Fibroblast of the aortic adventitia (primary cell): Measurements from ENCODE around the gene WDFY1. TPM values are rescaled to one million over a fixed set of nuclear protein-coding genes. Genes with fewer than 3 reads are reported as not detected.

ENCODE experiments used
- DNase-seq: peaks from one replicate; pipeline ENCODE4 v3.0.0-alpha.2; 2010; ENCODE audit warnings: low read depth
- H3K4me3 ChIP-seq: 2 replicates; pipeline ENCODE4 v1.5.1; 2011; ENCODE audit warnings: low read depth, mild to moderate bottlenecking, control low read depth, low read length, moderate library complexity
- total RNA-seq: library from RNA; depleted of rRNA; stranded (reverse); fragments of >200 nt; gene quantifications from 2 replicates; pipeline ENCODE4 v1.2.3, GENCODE V29; 2012; ENCODE audit warnings: low replicate concordance
- TF ChIP-seq, protein P1 (sequence below): IDR thresholded peaks from 2 replicates; pipeline ENCODE4 v1.5.1; 2011; ENCODE audit warnings: mild to moderate bottlenecking, low read length, control low read depth, inconsistent platforms; ENCODE audit not compliant: insufficient read depth

Gene WDFY1
- total RNA-seq, 1 donor = 95.4 TPM

DNA sequence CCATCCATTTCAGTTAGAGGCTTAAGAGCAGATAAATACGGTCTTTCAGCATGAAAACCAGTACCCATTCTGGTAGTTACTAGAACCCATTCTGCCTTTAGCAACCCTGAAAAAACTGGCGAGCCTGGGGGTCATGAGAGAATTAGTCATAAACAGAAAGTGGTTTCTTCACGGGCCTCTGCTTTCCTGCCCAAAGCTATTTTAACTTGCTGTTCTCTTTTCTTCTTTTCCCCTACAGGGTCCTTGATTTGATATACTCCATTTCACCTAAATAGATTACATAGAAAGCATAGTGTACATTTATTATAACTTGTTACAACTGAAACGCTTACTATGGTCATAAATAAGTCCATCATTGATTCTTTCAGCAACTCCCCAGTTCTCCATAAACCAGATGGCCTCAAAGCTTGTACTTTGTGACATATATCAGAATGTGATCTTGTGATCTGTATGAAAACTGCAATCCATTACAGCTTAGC is 48.3 kb downstream of the WDFY1 start:
- peak; percentile 19 for DNase-seq
- H3K4me3 ChIP-seq = no peak overlapping the region
- TF ChIP-seq, protein P1, sequence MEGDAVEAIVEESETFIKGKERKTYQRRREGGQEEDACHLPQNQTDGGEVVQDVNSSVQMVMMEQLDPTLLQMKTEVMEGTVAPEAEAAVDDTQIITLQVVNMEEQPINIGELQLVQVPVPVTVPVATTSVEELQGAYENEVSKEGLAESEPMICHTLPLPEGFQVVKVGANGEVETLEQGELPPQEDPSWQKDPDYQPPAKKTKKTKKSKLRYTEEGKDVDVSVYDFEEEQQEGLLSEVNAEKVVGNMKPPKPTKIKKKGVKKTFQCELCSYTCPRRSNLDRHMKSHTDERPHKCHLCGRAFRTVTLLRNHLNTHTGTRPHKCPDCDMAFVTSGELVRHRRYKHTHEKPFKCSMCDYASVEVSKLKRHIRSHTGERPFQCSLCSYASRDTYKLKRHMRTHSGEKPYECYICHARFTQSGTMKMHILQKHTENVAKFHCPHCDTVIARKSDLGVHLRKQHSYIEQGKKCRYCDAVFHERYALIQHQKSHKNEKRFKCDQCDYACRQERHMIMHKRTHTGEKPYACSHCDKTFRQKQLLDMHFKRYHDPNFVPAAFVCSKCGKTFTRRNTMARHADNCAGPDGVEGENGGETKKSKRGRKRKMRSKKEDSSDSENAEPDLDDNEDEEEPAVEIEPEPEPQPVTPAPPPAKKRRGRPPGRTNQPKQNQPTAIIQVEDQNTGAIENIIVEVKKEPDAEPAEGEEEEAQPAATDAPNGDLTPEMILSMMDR = no peak

DNA sequence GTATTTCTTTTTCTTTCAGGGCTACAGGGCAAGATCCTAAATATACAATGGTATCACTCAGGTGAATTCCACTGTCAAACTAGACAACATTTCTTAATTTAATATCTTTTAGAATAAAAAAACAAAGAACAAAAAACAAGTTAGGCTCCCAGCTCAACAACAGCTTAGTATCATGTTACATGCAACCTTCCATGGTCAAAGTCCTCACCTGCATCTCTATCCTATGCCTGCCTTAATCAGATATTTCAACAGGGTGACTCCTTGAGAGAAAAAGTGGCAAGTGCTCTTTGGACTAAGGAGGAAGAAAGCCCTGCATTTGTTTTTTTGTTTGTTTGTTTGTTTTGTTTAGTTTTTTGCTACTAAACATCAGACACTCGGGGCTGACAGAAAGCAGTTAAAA is 50.2 kb downstream of the WDFY1 start:
- TF ChIP-seq, protein P1 = no peak
- no peak overlapping the region for H3K4me3 ChIP-seq

DNA sequence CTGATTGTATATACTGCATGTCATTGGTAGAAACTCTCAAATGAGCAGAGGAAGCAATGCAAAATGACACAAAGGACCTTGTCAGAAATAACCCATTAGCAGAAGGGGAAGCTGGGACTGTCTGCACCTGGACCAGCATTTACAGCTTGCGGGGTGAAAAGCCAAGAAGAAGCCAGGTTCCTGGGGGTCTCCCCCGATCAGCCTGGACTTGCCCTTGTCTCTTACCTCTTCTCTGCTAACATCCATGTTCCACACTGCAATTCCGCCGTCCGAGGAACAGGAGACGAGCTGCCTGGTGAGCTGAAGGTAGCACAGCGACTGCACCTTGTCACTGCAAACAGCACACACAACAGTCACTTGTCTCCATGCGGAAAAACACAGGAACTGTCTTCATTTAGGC is 51.1 kb downstream of the WDFY1 start:
- no peak for DNase-seq
- H3K4me3 ChIP-seq = no peak overlapping the region
- TF ChIP-seq, protein P1 = no peak

More for the DNA sequence above, 50.2 kb downstream of the WDFY1 start:
- no peak for DNase-seq

DNA sequence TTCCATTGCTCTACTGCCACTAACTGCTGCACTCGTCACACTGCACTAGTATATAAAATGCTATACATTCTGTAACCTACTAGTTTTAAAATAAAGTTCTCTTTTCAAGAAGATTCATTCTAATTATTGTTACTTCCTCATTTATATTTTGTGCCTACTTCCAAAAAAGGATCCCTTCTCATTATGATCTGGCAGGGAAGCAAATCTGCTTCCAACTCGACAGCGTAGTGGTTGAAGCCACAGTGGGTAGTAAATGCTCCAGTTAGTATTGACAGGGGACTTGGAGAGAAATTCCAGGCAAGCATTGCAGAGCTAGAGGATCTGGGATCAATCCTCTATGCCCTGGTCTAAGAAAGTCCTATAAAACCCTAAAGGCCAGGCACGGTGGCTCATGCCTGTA is 54.4 kb downstream of the WDFY1 start:
- no peak overlapping the region for H3K4me3 ChIP-seq
- no peak for DNase-seq
- TF ChIP-seq, protein P1 = no peak

DNA sequence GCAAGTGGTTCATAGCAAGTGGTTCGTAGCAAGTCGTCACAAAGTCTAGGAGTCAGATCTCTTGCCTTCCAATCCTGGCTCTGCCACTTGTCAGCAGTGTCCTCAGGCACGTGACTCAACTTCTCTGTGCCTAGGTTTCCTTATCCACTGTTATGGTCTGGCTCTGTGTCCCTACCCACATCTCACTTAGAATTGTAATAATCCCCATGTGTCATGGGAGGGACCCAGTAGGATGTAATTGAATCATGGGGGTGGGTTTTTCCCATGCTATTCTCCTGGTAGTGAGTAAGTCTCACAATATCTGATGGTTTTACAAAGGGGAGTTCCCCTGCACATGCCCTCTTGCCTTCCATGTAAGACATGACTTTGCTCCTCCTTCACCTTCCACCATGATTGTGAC is 55.9 kb downstream of the WDFY1 start:
- no peak overlapping the region for H3K4me3 ChIP-seq
- DNase-seq = no peak
- TF ChIP-seq, protein P1 = no peak

DNA sequence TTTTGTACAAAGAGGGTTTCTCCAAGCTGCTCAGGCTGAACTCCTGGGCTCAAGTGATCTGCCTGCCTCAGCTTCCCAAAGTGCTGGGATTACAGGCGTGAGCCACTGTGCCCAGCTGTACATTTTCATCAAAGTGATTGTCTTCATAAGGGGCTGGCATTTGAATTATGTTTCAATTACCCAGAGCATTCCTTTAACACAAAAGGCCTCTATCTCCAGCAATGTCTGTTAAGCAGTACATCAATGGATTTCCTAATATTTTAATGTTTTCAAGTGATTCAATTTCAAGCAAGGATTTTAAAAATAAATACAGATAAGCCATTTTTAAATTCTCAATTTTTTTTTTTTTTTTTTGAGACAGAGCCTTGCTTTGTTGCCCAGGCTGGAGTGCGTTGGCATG is 56.9 kb downstream of the WDFY1 start:
- no peak overlapping the region for H3K4me3 ChIP-seq
- DNase-seq = no peak
- TF ChIP-seq, protein P1 = no peak

DNA sequence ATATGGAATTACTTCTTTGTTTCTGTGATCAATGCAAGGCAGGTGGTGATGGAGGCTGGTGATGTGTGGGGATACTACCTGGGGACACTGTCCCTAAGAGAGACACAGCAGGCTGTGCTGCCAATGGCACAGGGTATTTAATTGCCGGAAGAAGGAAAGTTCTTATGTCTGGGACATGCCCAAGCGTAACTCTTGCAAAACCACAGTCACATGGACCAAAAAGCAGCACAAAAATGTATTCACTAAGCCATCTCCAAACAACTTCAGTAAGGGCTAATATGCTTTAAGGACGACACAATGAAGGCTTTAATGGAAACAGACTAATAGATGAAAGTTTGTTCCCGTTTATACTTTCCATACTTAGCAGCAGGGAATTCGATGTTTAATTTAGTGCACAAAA is 58.0 kb downstream of the WDFY1 start:
- H3K4me3 ChIP-seq = no peak overlapping the region
- DNase-seq = peak; percentile 27
- TF ChIP-seq, protein P1 = no peak
